ENCODE results near the gene CNMD.

CNMD gene
- total RNA-seq = 0 reads per million in 4 donors

DNA sequence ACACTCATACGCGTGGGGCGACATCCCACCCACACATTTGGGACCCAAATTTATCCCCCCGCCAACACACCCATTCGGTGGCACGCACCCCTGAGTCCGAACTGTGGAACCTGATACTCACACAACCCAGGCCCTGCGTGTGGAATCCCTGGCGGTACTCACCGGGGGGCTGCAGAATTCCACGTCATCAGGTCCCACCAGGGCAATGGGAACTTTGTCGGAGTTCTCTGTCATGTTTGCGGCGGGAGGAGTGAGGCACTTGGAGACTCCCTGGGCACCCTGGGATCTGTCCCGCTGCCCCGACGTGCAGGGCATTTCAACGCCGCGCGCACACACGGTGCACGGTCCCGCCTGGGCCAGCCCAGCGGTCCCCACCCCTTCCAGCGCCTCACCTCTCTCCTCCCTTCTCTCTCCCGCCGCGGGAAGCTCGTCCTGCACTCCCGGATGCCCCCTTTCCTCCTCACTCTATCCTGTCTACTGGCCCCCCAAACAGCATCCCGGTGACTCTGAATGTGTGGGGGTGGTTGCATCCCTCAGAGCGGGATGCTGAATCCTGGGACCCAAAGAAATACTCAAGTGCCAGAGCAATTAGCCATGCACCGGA lies at the start of gene CNMD:
TSS of gene CNMD (minus strand) at position 353 of the 604 bp plus-strand sequence. CDS start at position 234, 119 bp downstream.
- no peak for DNase-seq

GRCh38 chr13:52788011-52788410 lies 48.4 kb upstream of the CNMD start:
- DNase-seq = no peak

- no peak for DNase-seq
These were observed 47.6 kb upstream of the CNMD start for GRCh38 chr13:52787235-52787634.

DNA sequence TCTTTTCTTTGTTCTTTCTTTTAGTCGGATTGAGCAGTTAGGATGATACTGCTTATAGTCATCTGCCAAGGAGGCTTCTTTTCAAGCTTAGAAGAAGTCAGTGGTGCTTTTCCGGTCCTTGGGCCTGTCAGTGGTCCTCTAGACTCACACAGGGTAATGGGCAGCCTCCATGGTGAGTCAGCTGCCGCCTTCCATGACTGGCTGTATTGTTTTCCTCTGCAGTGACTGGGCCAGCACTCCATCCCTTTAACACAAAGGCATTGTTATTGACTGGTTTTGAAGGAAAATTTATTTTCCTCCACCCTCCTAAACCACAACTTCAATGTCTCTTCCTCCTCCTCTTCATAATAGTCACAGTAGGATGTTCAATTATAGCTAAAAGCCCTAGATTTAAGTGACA lies 47.1 kb upstream of the CNMD start:
- DNase-seq = no peak

DNA sequence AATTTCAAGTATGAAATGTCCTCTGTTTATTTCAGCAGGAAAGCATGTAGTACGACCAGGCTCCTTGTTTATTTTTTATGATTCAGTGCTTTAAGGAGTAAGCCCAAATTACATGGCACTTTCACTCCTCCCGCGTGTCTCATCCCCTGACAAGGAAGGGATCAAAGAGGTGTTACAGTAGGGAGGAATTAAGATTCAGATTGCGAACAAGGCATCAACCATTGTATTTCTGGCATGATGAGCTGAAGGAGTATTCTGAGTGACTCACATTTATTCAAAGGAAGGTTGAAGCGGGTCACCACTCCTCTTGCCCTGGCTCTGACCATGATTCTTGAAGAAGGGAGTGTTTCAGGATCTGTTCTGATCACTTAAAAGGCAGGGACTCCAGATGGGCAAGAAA lies 46.1 kb upstream of the CNMD start:
- DNase-seq = no peak

- no peak for DNase-seq
These were observed 45.1 kb upstream of the CNMD start for GRCh38 chr13:52784591-52785340.

- no peak for DNase-seq
These were observed 44.3 kb upstream of the CNMD start for GRCh38 chr13:52783943-52784342.

DNA sequence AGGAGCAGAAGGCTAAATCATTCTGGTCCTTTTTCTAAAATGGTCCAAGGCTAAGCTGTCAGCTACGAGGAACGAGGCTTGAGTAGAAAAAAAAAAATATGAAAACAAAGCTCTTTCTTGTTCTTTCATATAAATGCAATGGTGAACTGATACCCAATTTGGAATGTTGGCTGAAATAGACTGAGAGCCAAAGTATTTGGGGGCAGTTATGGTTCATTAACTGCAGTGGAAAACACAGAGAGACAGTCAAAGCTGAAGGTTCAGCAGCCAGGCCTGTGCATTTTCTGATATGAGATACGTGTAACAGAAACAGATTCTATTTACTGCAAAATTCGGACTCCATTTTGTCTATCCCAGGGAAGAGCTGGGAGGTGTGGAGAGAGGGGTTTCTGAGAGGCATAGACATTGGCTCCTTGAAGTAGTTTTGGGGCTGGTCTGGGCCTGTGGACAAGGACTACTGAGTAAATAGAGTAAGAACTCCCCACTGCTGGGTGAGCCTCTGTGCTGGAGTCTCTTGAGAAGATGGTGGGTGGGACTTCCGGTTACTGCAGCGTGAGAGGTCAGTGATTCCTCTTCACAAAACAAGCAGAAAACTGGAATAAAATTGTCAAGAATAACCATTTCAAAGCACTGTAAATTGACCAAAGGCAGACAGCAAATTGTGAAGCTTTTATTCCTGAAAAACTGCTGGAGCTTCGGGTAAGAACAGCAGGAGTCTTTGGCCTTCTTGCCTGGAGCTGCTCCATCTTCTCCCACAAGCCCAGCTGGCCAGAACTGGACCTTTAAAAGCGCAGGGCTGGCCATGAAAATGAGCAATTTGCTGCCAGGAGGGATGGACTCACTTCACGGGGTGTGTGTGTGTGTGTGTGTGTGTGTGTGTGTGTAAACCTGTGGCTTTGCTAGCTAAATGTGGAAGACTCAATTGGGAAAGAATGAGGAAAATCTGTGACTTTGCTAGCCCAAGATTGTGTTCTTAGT lies 43.1 kb upstream of the CNMD start:
- no peak for DNase-seq

DNA sequence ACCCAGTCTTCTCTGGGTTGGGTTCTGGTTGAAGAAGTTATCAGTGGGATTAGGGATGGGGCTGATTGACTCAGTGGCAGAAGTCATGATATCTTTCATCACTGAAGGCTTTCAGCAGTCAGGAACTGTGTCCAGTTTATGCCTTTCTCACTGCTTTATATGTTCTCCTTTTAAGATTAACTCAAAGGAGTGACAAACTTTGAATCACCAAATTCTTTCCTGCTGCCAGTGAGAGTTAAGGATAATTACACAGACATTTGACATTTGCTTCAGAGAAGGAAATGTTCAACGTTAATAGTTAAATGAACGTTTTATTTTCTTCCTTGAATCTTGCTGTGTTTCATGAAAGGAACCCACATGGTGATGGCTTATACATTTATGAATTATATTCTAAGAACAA lies 41.0 kb upstream of the CNMD start:
- no peak for DNase-seq

GRCh38 chr13:52780092-52780491 lies 40.5 kb upstream of the CNMD start:
- no peak for DNase-seq

DNA sequence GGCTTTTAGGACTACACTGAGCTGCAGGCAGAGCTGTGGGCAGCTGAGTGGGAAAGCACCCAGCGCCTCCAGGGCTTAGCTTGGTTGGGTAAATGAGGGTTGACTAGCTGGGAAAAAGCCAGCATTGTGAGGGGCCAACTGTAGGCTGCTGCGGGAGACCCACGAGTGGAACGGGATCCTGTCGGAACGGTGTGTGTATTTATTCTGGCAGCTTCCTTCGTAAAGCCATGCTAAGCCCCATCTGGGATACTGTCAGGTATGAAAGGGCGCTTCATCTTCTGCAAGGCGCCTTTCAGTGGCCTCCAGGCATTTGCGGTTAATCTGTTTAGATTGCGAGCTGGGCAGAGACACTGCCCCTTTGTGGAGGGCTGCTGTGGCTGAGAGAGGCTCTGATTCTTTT lies 39.5 kb upstream of the CNMD start:
- DNase-seq = no peak

GRCh38 chr13:52776726-52777125 lies 37.1 kb upstream of the CNMD start:
- no peak for DNase-seq

DNA sequence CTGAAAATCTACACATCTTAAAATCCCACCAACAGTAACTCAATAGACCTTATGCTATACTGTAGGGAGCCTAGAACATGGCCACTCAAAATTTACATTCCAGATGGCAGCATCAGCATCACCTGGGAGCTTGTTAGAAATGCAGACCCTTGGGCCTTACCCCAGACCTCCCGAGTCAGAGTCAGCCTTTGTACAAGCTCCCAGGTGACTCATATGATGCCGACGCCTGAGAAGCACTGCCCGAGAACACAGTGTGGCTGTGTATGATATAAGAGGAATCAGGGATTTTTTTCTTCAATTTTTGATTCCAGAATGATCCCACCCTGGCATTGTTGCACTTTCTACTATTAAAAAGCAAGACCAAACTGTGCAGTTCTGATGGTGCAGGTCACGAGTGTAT lies 35.9 kb upstream of the CNMD start:
- no peak for DNase-seq

- no peak for DNase-seq
These were observed 28.4 kb upstream of the CNMD start for GRCh38 chr13:52767949-52768516.

GRCh38 chr13:52765611-52766390 lies 26.2 kb upstream of the CNMD start:
- DNase-seq = no peak

DNA sequence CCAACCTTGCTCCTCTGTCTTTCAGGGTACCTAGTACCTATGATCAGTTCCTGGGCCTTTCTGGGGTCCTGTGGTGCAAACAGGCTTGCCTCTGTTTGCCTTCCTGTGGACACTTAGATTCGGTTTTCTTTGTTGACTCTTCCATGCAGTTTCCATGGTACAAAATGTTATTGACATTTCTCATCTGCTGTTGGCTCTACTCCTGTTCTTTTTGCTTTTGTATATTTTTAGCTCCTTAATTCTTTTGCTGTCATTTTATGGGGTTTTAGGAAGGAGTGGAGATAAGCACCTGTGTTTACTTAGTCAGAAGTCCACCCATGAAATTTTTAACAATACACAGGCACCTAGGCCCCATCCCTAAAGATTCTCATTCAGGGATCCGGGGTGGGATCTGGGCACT lies 20.5 kb upstream of the CNMD start:
- no peak for DNase-seq

DNA sequence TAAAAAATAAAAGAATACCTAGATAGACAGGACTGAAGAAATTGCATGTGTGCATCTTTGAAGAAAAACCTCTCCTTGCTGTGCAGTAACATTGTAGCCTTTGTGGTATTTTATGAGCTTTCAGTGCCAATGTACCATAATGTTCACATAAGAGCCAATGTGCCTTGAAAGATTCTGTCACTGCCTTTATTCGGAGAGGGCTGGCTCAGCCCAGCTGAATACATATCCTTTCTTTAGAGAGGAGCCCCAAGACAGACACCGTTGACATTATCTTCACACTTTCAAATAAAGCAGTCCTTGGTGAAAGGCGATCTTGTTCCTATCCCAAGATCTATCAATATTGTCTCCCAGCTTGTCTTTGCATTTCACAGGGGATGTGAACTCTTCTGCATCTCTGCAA lies 18.5 kb upstream of the CNMD start:
- no peak for DNase-seq

- DNase-seq = no peak
These were observed 11.6 kb upstream of the CNMD start for GRCh38 chr13:52751196-52751595.

DNA sequence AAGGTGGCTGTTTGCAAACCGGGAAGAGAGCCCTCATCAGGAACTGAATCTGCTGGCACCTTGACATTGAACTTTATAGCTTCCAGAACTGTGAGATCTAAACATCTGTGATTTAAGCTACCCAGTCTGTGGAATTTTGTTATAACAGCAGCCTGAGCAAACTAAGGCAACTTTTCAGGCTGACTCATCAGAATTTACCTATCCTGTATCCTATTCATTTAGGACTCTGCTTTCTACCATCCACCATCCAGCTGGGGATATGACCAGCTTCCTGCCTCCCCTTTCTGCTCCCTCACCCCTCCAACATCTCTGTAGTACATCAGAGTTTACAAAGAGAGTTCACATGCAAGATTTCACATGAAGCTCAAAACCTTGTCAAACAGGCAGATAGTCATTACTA lies 11.1 kb upstream of the CNMD start:
- DNase-seq = no peak

- DNase-seq = no peak
These were observed 9.8 kb upstream of the CNMD start for GRCh38 chr13:52749419-52749818.

- no peak for DNase-seq
These were observed 6.5 kb upstream of the CNMD start for GRCh38 chr13:52746141-52746540.

GRCh38 chr13:52744842-52745375 lies 5.3 kb upstream of the CNMD start:
- no peak for DNase-seq
